GM04503 (cell line): ENCODE measurements around the gene ANKS4B.
A peak's percentile ranks its signal among the peaks of the same experiment; 100 is the strongest.
"Not testable (repeated sequence)": the region's sequence is repeated elsewhere in the genome, so short reads cannot be mapped to it uniquely, and the experiment has no call there.

ENCODE experiments used
- DNase-seq: peaks from one replicate; pipeline ENCODE4 v3.0.0-alpha.2; 2012; ENCODE audit warnings: low read depth

The ANKS4B gene

GRCh38 chr16:21262779-21263639, 29.5 kb downstream of the ANKS4B start:
- DNase-seq = no peak

GRCh38 chr16:21263640-21264570, 30.4 kb downstream of the ANKS4B start:
- DNase-seq = peak; percentile 36

DNA sequence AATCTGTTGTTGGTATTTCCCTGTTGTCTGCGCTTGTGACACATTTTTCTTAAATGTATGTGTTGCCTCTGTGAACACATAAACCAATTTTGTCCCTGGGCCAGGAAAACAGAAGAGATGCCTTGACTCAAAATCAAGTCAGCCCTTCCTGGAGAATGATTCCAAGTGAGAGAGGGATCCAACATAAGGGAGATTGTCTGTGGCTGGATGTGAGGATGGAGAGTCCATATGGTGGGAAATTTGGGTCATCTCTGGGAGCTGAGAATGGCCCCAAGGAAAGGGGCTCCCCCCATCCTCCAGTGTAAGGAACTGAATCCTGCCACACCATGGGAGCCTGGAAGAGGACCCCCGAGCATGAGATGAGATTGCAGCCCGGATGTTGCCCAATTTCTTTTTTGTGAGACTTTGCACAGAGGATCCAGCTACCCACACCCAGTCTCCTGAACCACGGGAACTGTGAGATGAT, 31.1 kb downstream of the ANKS4B start:
- DNase-seq = peak; percentile 7

- peak; percentile 7 for DNase-seq
Observed at GRCh38 chr16:21265104-21265837, 31.8 kb downstream of the ANKS4B start.

DNA sequence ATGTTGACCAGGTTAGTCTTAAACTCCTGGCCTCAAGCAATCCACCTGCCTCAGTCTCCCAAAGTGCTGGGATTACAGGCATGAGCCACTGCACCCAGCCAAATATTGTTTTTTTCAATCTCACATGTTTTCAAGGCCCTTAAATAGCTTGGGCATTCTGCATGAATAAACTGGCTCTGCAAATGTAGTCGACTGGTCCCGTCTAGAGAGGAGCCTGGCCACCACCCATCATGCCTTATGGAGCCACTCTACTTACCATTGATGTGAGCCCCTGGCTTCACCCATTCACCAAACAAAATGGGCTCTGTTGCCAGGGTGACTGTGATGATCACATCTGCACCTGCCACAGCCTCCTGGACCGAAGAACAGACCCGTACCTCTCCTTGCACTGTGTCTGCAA, 33.8 kb downstream of the ANKS4B start:
- DNase-seq = no peak

GRCh38 chr16:21268236-21268635, 34.7 kb downstream of the ANKS4B start:
- DNase-seq = no peak

DNA sequence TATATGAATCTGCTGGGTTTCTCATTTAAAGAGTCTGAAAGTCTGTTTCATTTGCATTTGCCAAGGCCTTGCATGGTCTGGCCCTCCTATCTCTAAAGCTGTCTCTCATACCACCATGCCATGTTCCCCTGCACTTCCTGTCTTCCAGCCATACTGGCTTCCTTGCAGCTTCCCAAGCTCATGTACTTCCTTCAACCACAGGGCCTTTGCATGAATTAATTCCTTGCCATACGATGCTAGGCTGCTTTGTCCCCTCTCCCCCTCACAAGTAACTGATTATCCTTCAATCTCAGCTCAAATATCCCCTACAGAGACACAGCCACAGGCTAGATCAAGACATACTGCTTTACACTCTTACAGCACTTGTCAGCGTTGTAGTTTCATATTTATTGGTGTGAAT, 38.8 kb downstream of the ANKS4B start:
- no peak for DNase-seq

- not testable (repeated sequence) for DNase-seq
Observed at GRCh38 chr16:21272763-21273162, 39.3 kb downstream of the ANKS4B start.

GRCh38 chr16:21274172-21274726, 40.8 kb downstream of the ANKS4B start:
- DNase-seq = no peak

DNA sequence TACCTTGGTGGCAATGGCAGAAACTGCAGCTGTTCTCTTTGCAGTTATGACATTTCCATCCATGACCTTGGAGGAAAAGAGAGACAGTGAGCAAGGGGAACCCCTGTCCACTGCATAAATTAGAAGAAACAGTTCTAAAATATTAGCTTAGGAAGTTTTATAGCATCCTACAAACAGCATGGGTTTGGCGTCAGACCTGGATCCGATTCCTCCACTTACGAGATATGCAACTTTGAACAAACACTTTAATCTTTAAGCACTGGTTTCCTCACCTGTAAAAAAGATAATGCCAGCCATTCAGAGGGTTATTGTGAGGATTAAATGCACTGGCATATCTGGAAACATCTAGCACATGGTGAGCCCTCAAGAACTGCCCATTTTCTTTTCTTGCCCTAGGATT, 42.0 kb downstream of the ANKS4B start:
- DNase-seq = no peak

- no peak for DNase-seq
Observed at GRCh38 chr16:21276090-21276489, 42.6 kb downstream of the ANKS4B start.

- no peak for DNase-seq
Observed at GRCh38 chr16:21277045-21277926, 43.8 kb downstream of the ANKS4B start.

- no peak for DNase-seq
Observed at GRCh38 chr16:21277927-21278706, 44.6 kb downstream of the ANKS4B start, which contains the start of gene CRYM. TSS of gene CRYM (minus strand) at chr16:21278290. CDS start at chr16:21278251, 39 bp downstream.

DNA sequence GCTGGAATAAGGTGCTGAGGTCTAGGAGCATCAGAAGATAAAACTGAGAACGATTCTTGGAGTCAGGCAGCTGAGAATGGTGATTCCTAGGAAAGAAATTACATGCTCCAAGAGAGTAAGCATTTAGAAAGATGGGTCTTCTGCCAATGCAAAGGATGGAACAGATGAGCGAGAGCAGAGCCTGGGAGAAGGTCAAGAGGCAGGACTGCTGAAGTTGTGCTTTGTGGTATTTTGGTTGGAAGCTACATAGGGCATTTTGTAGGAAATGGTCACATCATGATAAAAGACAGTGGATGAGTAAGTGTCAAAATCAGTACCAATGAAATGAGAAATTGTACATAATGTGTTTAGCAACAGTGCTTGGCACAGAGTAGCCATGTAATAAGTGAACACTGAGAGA, 46.0 kb downstream of the ANKS4B start:
- no peak for DNase-seq

GRCh38 chr16:21281698-21282389, 48.3 kb downstream of the ANKS4B start:
- DNase-seq = no peak

GRCh38 chr16:21283521-21284289, 50.2 kb downstream of the ANKS4B start:
- DNase-seq = no peak

GRCh38 chr16:21284414-21284813, 50.9 kb downstream of the ANKS4B start:
- no peak for DNase-seq

DNA sequence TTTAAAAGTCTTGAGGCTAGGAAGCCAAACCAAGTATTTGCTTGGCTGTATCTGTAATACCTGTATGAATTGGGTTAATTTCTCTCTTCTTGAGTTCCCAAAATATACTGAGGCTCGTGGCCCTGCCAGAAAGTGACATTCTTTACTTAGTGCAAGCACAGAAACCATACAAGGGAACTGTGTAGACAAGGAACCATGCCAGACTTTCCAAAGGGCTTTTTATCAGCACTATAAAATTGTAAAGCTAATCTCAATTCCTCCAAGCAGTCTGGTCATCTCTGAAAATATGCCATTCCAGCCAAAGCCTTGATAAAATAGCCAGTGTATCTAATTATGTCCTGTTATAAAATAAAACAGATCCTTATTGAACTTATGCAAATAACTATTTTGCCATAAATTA, 51.8 kb downstream of the ANKS4B start:
- DNase-seq = no peak
